Type B pancreatic cell (in vitro differentiated cells): ENCODE data around the gene ACTN4. TPM values are rescaled to one million over a fixed set of nuclear protein-coding genes. Genes with fewer than 3 reads are reported as not detected.

Source experiments
- DNase-seq: peaks from one replicate; pipeline ENCODE4 v3.0.0; 2021; ENCODE audit warnings: mixed read lengths; ENCODE audit not compliant: unreplicated experiment; ENCODE audit errors: extremely low spot score
- H3K27ac Mint-ChIP-seq: 2 replicates; pipeline ENCODE4 v1.8.0; 2021; ENCODE audit warnings: mild to moderate bottlenecking, mixed read lengths
- H3K27me3 Mint-ChIP-seq: 2 replicates; pipeline ENCODE4 v1.8.0; 2021; ENCODE audit warnings: mixed read lengths
- H3K36me3 Mint-ChIP-seq: 2 replicates; pipeline ENCODE4 v1.8.0; 2021; ENCODE audit warnings: mixed read lengths
- H3K4me1 Mint-ChIP-seq: one replicate; pipeline ENCODE4 v1.8.0; 2021; ENCODE audit warnings: mixed read lengths; ENCODE audit not compliant: unreplicated experiment
- H3K4me3 Mint-ChIP-seq: 2 replicates; pipeline ENCODE4 v1.8.0; 2021; ENCODE audit warnings: mild to moderate bottlenecking, mixed read lengths
- H3K9me3 Mint-ChIP-seq: 2 replicates; pipeline ENCODE4 v1.8.0; 2021; ENCODE audit warnings: mixed read lengths
- CTCF ChIP-seq: fragments of 200-600 bp; sonication (generic); conservative IDR thresholded peaks from 2 replicates; pipeline ENCODE4 v1.5.0; 2021; ENCODE audit warnings: antibody characterized with exemption, mild to moderate bottlenecking
- total RNA-seq: library from RNA; stranded (reverse); gene quantifications from 2 replicates; pipeline ENCODE4 v1.2.1, GENCODE V29; 2021; ENCODE audit warnings: low replicate concordance

The ACTN4 gene
- total RNA-seq, 1 donor from 2014 or later, result 475 TPM

GRCh38 chr19:38699027-38699346 is 51.5 kb downstream of the ACTN4 start:
- H3K27me3 Mint-ChIP-seq, result no peaks in the 10 kb centered on the region
- no peak for DNase-seq
- peaks cover 36% of the 10 kb centered on the region for H3K4me1 Mint-ChIP-seq
- no peak for TF ChIP-seq CTCF
- H3K27ac Mint-ChIP-seq, result peak overlapping the region; percentile 77
- peaks cover 3% of the 10 kb centered on the region for H3K36me3 Mint-ChIP-seq
- H3K9me3 Mint-ChIP-seq, result no peaks in the 10 kb centered on the region
- peak overlapping the region; percentile 31 for H3K4me3 Mint-ChIP-seq

GRCh38 chr19:38699647-38700349 is 52.3 kb downstream of the ACTN4 start:
- no peak for TF ChIP-seq CTCF
- no peak for DNase-seq

GRCh38 chr19:38700350-38700901 is 53.0 kb downstream of the ACTN4 start:
- no peak for TF ChIP-seq CTCF
- Mint-ChIP-seq H3K36me3 (peaks cover 7% of the 10 kb centered on the region), H3K4me3 (no peak overlapping the region), H3K27ac (peak overlapping the region; percentile 74), H3K27me3 (no peaks in the 10 kb centered on the region), H3K4me1 (peaks cover 25% of the 10 kb centered on the region), H3K9me3 (no peaks in the 10 kb centered on the region)
- no peak for DNase-seq

More at GRCh38 chr19:38699647-38700349, 52.3 kb downstream of the ACTN4 start:
- Mint-ChIP-seq H3K27me3 (no peaks in the 10 kb centered on the region), H3K4me1 (peaks cover 31% of the 10 kb centered on the region), H3K27ac (peak overlapping the region; percentile 74), H3K9me3 (no peaks in the 10 kb centered on the region), H3K36me3 (peaks cover 7% of the 10 kb centered on the region), H3K4me3 (no peak overlapping the region)

GRCh38 chr19:38700902-38701454 is 53.5 kb downstream of the ACTN4 start:
- Mint-ChIP-seq H3K9me3 (no peaks in the 10 kb centered on the region), H3K36me3 (peaks cover 7% of the 10 kb centered on the region), H3K4me1 (peaks cover 23% of the 10 kb centered on the region), H3K27ac (peak overlapping the region; percentile 74), H3K4me3 (peak overlapping the region; percentile 58), H3K27me3 (no peaks in the 10 kb centered on the region)
- no peak for TF ChIP-seq CTCF
- DNase-seq, result no peak

- Mint-ChIP-seq H3K4me1 (peaks cover 22% of the 10 kb centered on the region), H3K9me3 (no peaks in the 10 kb centered on the region), H3K4me3 (no peak overlapping the region), H3K27me3 (no peaks in the 10 kb centered on the region), H3K36me3 (peaks cover 7% of the 10 kb centered on the region), H3K27ac (peak overlapping the region; percentile 74)
- no peak for TF ChIP-seq CTCF
- no peak for DNase-seq
These were observed 54.1 kb downstream of the ACTN4 start for GRCh38 chr19:38701455-38702063.
